Choroid plexus epithelial cell (primary cell): ENCODE results near the gene PRICKLE1.

ENCODE experiments used
- DNase-seq: peaks from one replicate; pipeline ENCODE4 v3.0.0-alpha.2; 2010; ENCODE audit warnings: low read depth
- H3K4me3 ChIP-seq: 2 replicates; pipeline ENCODE4 v1.5.1; 2011; ENCODE audit warnings: low read depth, mild to moderate bottlenecking, control low read depth, low read length, moderate library complexity
- TF ChIP-seq, protein P1 (sequence below): conservative IDR thresholded peaks from 2 replicates; pipeline ENCODE4 v1.5.1; 2011; ENCODE audit warnings: low read depth, mild to moderate bottlenecking, control low read depth, inconsistent platforms, low read length, moderate library complexity

Gene PRICKLE1

DNA sequence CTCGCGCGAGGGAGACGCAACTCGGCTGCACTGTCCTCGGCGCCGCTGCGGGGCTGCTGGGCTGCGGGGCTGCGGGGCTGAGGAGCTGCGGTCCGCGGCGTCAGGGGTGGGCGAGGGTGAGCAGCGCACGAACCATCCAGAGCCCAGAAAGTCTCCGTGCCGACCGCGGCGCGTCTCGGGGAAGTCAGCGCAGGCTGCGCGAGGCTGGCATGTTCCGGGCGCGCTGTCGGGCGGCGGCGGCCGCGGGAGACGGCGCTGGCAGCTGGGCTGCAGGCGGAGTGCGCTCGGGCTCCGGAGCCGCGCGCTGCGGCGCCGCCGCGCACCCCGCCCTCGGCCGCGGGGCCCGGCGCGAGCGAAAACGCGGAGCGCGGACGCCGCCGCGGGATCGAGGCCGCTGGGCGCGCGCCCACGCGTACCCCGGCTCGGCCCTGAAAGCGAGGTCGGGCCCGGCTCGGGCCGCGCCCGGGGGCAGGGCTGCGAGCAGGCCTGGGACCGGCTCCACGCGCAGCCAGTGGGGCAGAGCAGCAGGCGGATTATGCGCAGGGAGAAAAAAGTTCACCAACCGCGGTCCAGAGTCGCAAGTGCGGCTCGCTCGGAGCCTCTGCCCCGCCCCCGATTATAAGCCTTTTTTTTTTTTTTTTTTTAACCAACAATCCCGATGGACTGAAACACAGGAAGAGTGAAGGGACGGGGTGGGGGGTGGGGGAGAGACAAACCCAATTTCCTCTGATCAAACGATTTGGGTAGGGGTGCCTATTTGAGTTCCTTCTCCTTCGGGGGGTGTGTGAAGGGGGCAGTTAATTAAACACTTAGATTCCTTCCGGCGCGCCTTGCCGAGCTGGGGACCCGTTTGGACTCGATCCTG, at the start of gene PRICKLE1:
Gene PRICKLE1, minus strand, starts transcription at position 282 of the 865 bp plus-strand sequence. CDS start 117,230 bp downstream, outside the sequence.
- H3K4me3 ChIP-seq: peak within 1 kb of the TSS; percentile 91
- TF ChIP-seq, protein P1, sequence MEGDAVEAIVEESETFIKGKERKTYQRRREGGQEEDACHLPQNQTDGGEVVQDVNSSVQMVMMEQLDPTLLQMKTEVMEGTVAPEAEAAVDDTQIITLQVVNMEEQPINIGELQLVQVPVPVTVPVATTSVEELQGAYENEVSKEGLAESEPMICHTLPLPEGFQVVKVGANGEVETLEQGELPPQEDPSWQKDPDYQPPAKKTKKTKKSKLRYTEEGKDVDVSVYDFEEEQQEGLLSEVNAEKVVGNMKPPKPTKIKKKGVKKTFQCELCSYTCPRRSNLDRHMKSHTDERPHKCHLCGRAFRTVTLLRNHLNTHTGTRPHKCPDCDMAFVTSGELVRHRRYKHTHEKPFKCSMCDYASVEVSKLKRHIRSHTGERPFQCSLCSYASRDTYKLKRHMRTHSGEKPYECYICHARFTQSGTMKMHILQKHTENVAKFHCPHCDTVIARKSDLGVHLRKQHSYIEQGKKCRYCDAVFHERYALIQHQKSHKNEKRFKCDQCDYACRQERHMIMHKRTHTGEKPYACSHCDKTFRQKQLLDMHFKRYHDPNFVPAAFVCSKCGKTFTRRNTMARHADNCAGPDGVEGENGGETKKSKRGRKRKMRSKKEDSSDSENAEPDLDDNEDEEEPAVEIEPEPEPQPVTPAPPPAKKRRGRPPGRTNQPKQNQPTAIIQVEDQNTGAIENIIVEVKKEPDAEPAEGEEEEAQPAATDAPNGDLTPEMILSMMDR: no peak
- DNase-seq: peak; percentile 60

DNA sequence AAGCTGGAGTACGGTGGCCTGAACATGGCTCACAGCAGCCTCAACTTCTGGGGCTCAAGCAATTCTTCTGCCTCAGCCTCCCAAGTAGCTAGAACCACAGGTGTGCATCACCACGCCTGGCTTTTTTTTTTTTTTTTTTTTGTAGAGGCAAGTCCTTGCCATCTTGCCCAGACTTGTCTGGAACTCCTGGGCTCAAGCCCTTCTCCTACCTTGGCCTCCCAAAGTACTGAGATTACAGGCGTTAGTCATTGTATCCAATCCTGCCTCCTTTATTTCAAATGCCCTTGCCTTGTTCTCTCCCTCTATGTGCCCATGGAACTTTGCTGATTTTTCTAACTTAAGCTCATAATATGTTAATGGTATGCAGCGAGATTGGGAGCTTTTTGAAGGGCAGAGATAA, 49.2 kb upstream of the PRICKLE1 start:
- DNase-seq: no peak
- no peak overlapping the region for H3K4me3 ChIP-seq
- TF ChIP-seq, protein P1: no peak

DNA sequence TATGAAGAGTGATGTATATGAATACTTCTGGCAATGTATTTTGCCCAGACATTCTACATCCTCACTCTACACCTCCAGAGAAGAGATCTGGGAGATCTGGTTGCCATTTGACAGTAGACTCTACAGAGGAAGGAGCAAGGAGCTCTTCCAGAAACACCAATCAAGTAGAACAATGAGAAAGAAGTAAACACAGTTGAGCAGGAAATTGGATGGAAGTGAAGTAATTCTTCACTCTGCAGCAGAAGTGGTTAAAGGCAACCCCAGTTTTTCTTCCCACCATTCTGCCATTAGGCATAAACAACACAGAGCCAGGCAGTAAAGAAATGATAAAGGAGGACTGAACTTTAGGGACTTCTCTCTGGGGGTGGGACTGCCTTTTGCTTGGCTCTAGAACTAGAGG, 48.5 kb upstream of the PRICKLE1 start:
- TF ChIP-seq, protein P1: no peak
- no peak for DNase-seq
- no peak overlapping the region for H3K4me3 ChIP-seq

DNA sequence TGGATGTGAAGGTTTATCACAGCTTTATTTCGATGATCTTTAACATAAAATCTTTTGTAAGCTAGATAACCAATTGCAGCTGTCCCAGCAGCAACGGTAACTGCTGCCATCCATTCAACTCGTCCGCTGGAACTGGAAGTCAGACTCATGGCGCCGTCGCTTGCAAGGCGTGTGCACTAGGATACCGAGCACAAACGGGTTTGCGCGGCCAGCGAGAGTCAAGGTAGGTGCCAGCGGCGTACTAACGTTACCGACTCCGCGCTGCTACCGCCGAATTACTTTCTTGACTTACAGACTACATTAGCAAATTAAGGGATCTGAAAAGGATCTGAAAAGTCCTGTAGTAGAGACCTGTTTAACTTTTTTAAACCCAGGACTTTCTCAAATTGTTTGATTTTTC, 47.4 kb upstream of the PRICKLE1 start:
- TF ChIP-seq, protein P1: no peak

GRCh38 chr12:42633594-42633993, 44.0 kb upstream of the PRICKLE1 start:
- no peak overlapping the region for H3K4me3 ChIP-seq
- no peak for DNase-seq
- TF ChIP-seq, protein P1: no peak

More for the DNA sequence above, 47.4 kb upstream of the PRICKLE1 start:
- DNase-seq: no peak
- no peak overlapping the region for H3K4me3 ChIP-seq

GRCh38 chr12:42631513-42631912, 42.0 kb upstream of the PRICKLE1 start:
- no peak overlapping the region for H3K4me3 ChIP-seq
- peak; percentile 48 for DNase-seq
- TF ChIP-seq, protein P1: no peak

DNA sequence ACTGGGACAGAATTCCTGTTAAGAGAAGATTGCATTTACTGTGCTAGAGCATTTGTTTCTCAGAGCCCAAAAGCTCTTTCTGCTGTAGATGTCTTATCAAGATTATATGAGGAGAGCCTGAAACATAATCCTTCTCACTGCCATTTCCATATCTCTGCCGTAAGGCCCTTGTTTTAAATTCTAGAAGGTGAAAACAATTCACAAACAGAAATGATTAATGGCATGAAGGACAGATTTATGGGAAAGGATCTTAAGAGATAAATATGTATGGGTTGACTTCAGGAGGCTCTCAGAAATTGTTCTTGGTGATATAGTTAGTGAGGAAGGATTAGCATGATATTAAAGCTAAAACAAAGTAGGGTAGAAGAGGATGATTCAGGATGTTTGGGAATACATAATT, 40.8 kb upstream of the PRICKLE1 start:
- TF ChIP-seq, protein P1: no peak
- H3K4me3 ChIP-seq: no peak overlapping the region
- DNase-seq: no peak
